Gastroesophageal sphincter (tissue), 3 donors: ENCODE results near the gene FREM2.

Experiments used
- EP300 ChIP-seq: sonication (generic); formaldehyde crosslinking; IDR thresholded peaks from one replicate; pipeline ENCODE4 v1.6.1; 2017; ENCODE audit warnings: antibody characterized with exemption, mild to moderate bottlenecking
- POLR2A ChIP-seq, 2 donors: fragments of 450-650 bp; IDR thresholded peaks; one replicate each; pipeline ENCODE4 v1.6.1; 2017; ENCODE audit warnings: antibody characterized with exemption in 2 of 2, mild to moderate bottlenecking in 2 of 2, moderate library complexity in 1 of 2
- TF ChIP-seq, protein P1 (sequence below), 4 experiments: fragments of 200-600 bp in 2 of 4; fragments of 450-650 bp in 2 of 4; sonication (generic) in 1 of 4; IDR thresholded peaks; one replicate each; pipeline ENCODE4 v1.5.1; 2017 to 2019; ENCODE audit warnings: antibody characterized with exemption in 4 of 4, mild to moderate bottlenecking in 2 of 4, moderate library complexity in 2 of 4

DNA sequence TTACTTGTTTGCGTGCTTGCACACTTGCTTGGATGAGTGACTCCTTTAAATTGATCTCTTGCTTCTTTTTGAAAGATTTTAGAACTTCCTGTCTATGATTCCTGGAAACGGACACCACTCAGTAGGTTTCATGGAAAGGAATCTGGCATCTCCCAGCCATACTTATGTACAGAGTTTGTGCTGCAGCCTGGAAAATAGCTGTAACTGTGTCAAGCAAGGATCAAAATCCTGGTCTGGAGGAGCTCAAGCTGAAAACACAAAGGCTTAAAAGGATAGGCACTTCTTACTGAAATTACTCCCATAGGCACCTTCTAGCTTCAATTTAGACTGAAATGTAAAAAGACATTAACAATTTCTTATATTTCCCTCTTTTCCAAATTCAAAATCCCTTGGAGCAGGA is 1.4 kb upstream of the FREM2 start:
- TF ChIP-seq, protein P1, sequence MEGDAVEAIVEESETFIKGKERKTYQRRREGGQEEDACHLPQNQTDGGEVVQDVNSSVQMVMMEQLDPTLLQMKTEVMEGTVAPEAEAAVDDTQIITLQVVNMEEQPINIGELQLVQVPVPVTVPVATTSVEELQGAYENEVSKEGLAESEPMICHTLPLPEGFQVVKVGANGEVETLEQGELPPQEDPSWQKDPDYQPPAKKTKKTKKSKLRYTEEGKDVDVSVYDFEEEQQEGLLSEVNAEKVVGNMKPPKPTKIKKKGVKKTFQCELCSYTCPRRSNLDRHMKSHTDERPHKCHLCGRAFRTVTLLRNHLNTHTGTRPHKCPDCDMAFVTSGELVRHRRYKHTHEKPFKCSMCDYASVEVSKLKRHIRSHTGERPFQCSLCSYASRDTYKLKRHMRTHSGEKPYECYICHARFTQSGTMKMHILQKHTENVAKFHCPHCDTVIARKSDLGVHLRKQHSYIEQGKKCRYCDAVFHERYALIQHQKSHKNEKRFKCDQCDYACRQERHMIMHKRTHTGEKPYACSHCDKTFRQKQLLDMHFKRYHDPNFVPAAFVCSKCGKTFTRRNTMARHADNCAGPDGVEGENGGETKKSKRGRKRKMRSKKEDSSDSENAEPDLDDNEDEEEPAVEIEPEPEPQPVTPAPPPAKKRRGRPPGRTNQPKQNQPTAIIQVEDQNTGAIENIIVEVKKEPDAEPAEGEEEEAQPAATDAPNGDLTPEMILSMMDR (IDR thresholded peaks at IDR 0.05): no peak
- TF ChIP-seq EP300: no peak
- TF ChIP-seq POLR2A (IDR thresholded peaks at IDR 0.05): no peak
